HT-29 (cell line): ENCODE data around the gene GJC3. TPM values are rescaled to one million over a fixed set of nuclear protein-coding genes. Genes with fewer than 3 reads are reported as not detected.

Source experiments
- small RNA-seq: library from RNA; depleted of rRNA; stranded (forward); fragments of <200 nt; gene quantifications from one replicate; pipeline ENCODE3, GENCODE V24; 2014
- total RNA-seq: library from RNA; depleted of rRNA; stranded (reverse); fragments of >200 nt; shearing (Covaris generic); gene quantifications from 2 replicates; pipeline ENCODE4 v1.2.3, GENCODE V29; 2014; rRNA removed

GJC3 gene
- total RNA-seq, 1 experiment from 2014 or later = not detected

Small RNA genes within 50 kb of the gene (small RNA-seq; reads per million reads assigned to genes)
- gene RF00019 (not detected), gene RF00561 (not detected)

Other genes with a start within 250 kb of the GJC3 start
- gene CYP3A5, start 249.6 kb downstream of the GJC3 start, total RNA-seq = 96.3 and 108 TPM in 2 replicates
- 0.10 TPM in 1 of 2 replicates, not detected in the other for gene CYP3A7, start 194.4 kb downstream of the GJC3 start, total RNA-seq
- not detected in 2 replicates for gene CYP3A4, start 145.4 kb downstream of the GJC3 start, total RNA-seq
- not detected in 2 replicates for gene CYP3A43, start 101.6 kb downstream of the GJC3 start, total RNA-seq
- gene OR2AE1, start 52.6 kb downstream of the GJC3 start, total RNA-seq = 0.55 TPM in 1 of 2 replicates, not detected in the other
- 15.1 and 16.0 TPM in 2 replicates for gene TRIM4, start 10.1 kb downstream of the GJC3 start, total RNA-seq
- gene AZGP1, start 46.4 kb upstream of the GJC3 start, total RNA-seq = 42.3 and 43.2 TPM in 2 replicates
- gene ZKSCAN1, start 86.0 kb upstream of the GJC3 start, total RNA-seq = 22.5 and 32.1 TPM in 2 replicates
- gene ZSCAN21, start 120.2 kb upstream of the GJC3 start, total RNA-seq = 7.7 and 7.9 TPM in 2 replicates
- 22.2 and 23.6 TPM in 2 replicates for gene ZNF3, start 152.1 kb upstream of the GJC3 start, total RNA-seq
- gene COPS6, start 159.3 kb upstream of the GJC3 start, total RNA-seq = 111 and 128 TPM in 2 replicates
- 461 and 531 TPM in 2 replicates for gene MCM7, start 171.8 kb upstream of the GJC3 start, total RNA-seq
- 36.8 and 38.1 TPM in 2 replicates for gene AP4M1, start 172.0 kb upstream of the GJC3 start, total RNA-seq
- gene TAF6, start 189.7 kb upstream of the GJC3 start, total RNA-seq = 45.0 and 65.5 TPM in 2 replicates
- 2.7 and 5.5 TPM in 2 replicates for gene CNPY4, start 190.0 kb upstream of the GJC3 start, total RNA-seq
- 1.3 and 2.9 TPM in 2 replicates for gene MBLAC1, start 197.3 kb upstream of the GJC3 start, total RNA-seq
- 310 and 344 TPM in 2 replicates for gene LAMTOR4, start 219.3 kb upstream of the GJC3 start, total RNA-seq
- 22.5 and 27.8 TPM in 2 replicates for gene TRAPPC14, start 229.1 kb upstream of the GJC3 start, total RNA-seq
- not detected in 2 replicates for gene GAL3ST4, start 239.0 kb upstream of the GJC3 start, total RNA-seq
- gene GPC2, start 247.8 kb upstream of the GJC3 start, total RNA-seq = 1.7 and 4.2 TPM in 2 replicates
- gene STAG3, start 248.3 kb upstream of the GJC3 start, total RNA-seq = 0.05 and 0.08 TPM in 2 replicates